GM10266 (cell line): ENCODE data around the gene RAB41.
"Not testable (repeated sequence)": the region's sequence is repeated elsewhere in the genome, so short reads cannot be mapped to it uniquely, and the experiment has no call there.

Experiments
- DNase-seq: peaks from one replicate; pipeline ENCODE4 v3.0.0; 2012; ENCODE audit errors: extremely low spot score
- TF ChIP-seq, protein P1 (sequence below): IDR thresholded peaks from 2 replicates; pipeline ENCODE4 v1.5.1; 2012; ENCODE audit warnings: mild to moderate bottlenecking, low read depth; ENCODE audit not compliant: control insufficient read depth, insufficient read depth; ENCODE audit errors: missing control alignments

Gene RAB41

DNA sequence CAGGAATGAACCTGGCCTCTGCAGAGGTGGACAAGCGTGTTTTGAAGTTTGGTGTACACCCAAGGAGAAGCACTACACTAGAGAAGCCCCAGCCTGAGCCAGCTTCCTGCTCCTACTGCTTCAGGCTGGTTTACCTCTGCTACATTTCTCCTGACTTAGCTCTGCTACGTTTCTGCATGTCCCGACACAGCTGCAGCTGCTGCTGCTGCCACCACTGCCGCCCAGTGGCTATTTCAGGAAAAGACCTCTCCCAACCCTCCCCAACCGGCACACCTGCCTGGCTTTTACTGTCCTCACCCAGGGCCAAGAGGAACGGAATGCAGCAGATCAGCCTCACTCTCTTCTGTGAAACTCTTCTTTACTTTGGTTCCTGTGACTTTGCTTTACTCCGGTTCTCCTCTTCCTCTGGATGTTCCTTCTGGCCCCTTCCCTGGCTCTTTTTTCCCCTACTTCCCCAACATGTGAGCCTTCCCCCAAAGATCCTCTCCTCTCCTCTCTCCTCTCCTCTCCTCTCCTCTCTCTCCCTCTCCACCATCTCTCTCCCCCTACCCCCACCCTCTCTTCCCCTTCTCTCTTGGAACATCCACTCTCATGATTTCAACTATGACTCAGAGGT is 18.9 kb upstream of the RAB41 start:
- DNase-seq, result peak; percentile 4

DNA sequence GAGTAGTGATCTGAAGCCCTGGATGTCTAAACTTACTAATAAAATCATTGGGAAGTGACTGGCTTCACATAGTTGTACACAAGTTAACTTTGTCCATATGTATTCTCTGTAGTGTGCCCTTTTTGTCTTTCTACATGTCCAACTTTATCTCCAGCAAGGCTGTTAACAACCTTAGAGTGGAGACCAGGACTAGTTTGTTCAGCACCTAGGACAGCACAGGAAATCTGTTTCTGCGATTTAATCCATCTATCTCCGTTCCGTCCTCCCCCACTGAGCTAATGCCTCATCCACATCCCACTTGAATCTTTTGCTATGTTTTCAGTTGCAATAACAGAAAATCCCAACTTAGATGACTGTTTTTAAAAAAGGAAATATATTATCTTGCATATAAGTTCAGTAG is 17.2 kb upstream of the RAB41 start:
- TF ChIP-seq, protein P1, sequence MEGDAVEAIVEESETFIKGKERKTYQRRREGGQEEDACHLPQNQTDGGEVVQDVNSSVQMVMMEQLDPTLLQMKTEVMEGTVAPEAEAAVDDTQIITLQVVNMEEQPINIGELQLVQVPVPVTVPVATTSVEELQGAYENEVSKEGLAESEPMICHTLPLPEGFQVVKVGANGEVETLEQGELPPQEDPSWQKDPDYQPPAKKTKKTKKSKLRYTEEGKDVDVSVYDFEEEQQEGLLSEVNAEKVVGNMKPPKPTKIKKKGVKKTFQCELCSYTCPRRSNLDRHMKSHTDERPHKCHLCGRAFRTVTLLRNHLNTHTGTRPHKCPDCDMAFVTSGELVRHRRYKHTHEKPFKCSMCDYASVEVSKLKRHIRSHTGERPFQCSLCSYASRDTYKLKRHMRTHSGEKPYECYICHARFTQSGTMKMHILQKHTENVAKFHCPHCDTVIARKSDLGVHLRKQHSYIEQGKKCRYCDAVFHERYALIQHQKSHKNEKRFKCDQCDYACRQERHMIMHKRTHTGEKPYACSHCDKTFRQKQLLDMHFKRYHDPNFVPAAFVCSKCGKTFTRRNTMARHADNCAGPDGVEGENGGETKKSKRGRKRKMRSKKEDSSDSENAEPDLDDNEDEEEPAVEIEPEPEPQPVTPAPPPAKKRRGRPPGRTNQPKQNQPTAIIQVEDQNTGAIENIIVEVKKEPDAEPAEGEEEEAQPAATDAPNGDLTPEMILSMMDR, result no peak
- no peak for DNase-seq

More for the DNA sequence above, 18.9 kb upstream of the RAB41 start:
- TF ChIP-seq, protein P1, result peak; percentile 45

DNA sequence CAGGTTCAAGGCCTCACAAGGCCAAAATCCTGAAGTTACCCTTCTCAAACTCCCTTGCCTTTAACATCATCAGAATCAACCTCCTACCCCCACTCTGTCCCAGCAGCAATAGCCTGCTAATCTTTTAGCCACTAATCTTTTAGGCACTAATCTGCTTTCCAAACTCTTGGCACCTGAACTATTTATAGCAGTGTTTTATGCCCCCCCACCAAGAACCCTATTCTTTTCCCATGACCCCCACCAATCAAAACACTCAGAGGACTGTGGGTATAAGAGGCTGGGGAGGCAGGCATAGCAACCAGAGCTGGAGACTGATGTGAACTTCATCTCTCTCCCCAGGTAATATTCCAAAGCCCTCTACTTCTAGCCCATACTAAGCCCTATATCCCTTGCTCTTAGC is 13.9 kb upstream of the RAB41 start, which contains the start of gene ARR3:
TSS of gene ARR3 (plus strand) at position 301 of the 400 bp plus-strand sequence. CDS start 1,052 bp downstream, outside the sequence.
- no peak for DNase-seq
- TF ChIP-seq, protein P1, result no peak

DNA sequence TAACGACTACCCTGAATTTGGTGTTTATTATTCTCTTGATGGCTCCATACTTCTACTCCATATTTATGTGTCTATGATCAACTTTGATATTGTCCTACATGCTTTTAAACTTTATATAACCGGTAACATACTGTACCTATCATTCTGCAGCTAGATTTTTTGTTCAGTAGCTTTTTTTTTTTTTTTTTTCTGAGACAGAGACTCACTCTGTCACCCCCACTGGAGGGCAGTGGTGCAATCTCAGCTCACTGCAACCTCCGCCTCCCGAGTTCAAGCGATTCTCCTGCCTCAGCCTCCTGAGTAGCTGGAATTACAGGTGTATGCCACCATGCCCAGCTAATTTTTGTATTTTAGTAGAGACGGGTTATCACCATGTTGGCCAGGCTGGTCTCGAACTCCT is 7.9 kb upstream of the RAB41 start:
- not testable (repeated sequence) for DNase-seq

DNA sequence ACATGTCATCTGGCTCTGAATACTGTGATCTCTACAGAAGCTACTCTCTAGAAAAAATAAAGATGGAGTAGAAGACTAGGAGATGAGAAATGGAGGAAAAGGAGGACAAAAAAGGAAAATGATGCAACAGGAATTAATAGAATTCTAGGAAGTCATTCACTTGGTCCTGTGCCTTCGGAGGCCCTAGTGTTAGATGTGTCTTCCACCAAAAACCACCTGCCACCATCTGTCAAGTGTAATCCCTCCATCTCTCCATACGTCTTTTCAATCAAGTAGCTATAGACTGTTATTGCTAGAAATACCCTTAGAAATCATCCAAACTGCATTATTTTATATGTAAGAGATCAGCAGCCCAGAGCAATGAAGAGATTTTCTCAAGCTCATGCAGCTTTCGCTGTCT is 2.9 kb upstream of the RAB41 start:
- no peak for DNase-seq
- TF ChIP-seq, protein P1, result no peak

DNA sequence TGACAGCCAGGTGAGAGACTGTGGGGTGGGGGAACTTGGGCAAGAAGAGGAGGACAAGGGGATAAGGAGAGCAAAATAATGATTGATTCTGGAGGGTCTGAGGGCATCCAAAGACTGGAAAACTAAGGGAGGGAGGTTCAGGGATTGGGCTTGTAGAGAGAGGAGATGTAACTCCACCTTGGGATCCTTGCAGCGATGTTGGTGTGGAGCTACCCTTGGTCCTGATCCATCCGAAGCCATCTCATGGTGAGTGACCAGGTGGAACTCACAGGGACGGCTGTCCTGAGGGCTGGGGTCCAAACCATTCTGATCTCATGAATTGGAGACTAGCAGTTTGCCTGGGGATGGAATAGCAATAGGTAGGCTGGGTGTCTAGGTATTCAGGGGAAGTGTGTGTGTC is 1.4 kb upstream of the RAB41 start:
- no peak for DNase-seq
- TF ChIP-seq, protein P1, result no peak

DNA sequence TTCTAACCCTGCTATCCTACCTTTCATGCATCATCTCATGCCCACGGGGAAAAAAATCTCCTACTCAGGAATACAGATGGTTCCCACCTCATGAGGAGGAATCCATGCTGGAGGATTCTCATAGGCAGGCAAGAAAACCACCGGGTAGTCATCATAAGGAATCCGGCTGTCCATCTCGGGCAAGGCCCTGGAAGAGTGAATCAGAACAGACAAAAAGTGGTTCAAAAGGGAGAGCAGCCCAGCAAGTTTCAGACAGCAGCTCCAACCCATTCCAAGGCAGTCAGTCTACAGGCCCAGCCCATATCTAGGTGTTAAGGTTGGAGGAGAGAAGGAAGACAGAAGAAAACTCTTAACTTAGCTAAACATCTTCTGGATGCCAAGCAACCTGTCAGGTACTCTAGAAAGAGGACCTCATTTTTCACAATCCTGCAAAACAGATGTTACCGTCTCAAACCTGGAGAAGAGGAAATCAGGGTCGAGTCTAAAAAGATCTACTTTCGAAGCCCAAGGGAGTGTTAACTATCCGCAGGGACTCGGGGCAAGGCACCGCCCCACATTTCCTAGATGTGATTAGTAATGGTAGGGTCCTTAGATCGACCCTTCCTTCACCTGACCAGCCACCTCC is 7.3 kb downstream of the RAB41 start:
- TF ChIP-seq, protein P1, result no peak
- no peak for DNase-seq
